GM12878 (cell line): Measurements from ENCODE around the gene CEBPB. TPM values are rescaled to one million over a fixed set of nuclear protein-coding genes. Genes with fewer than 3 reads are reported as not detected.

Experiments
- ATAC-seq: fragments of 200-7000 bp; cut with Tn5 transposase; 3 replicates; pipeline ENCODE4 v1.9.1; 2020; ENCODE audit warnings: mild to moderate bottlenecking, moderate library complexity
- BruUV-seq: library from RNA; stranded (reverse); fragments of 400-500 nt; replicated peaks from 2 replicates; lab custom pipeline; 2021; lab: Mats Ljungman, UMichigan
- CTCF ChIA-PET: fragments of 300-600 bp; sonication (Branson Sonifier 250); formaldehyde crosslinking; extraction: SDS; loops from one replicate; lab custom pipeline; 2021; ENCODE audit warnings: inconsistent platforms; lab: Yijun Ruan, JAX
- POLR2A ChIA-PET: fragments of 350-600 bp; formaldehyde crosslinking; extraction: SDS; loops from one replicate; lab custom pipeline; 2021; ENCODE audit warnings: inconsistent platforms; lab: Charles Lee
- RAD21 ChIA-PET: fragments of 300-600 bp; sonication (Branson Sonifier 250); formaldehyde crosslinking; loops from one replicate; lab custom pipeline; 2023; ENCODE audit warnings: antibody characterized with exemption; ENCODE audit not compliant: unreplicated experiment; lab: Charles Lee
- SMC1A ChIA-PET: fragments of 300-600 bp; sonication (Branson Sonifier 250); formaldehyde crosslinking; loops from one replicate; lab custom pipeline; 2023; ENCODE audit not compliant: unreplicated experiment, uncharacterized antibody; lab: Charles Lee
- DNase-seq: peaks from one replicate; pipeline ENCODE4 v3.0.0-alpha.2; 2011; ENCODE audit warnings: low read depth, low spot score
- FAIRE-seq: peaks from 3 replicates; lab custom pipeline; 2011; peaks lifted over from hg19 to GRCh38; lab: Jason Lieb, UNC
- H2AFZ ChIP-seq: 2 replicates; pipeline ENCODE4 v1.6.0; 2011; ENCODE audit warnings: low read depth, low read length, control low read depth; ENCODE audit not compliant: control insufficient read depth
- H3K27ac ChIP-seq: 2 replicates; pipeline ENCODE4 v1.5.1; 2011; ENCODE audit warnings: control low read depth; ENCODE audit not compliant: control insufficient read depth, insufficient read depth
- H3K27me3 ChIP-seq, 2 experiments: replicated peaks in 1 of 2; 2 replicates each; pipeline versions ENCODE4 v1.6.0 to v1.6.1; 2011; ENCODE audit warnings: low read length in 1 of 2; ENCODE audit not compliant: control insufficient read depth in 2 of 2, insufficient read depth in 2 of 2
- H3K36me3 ChIP-seq, 2 experiments: 2 replicates each; pipeline ENCODE4 v1.5.1; 2011; ENCODE audit warnings: low read length in 1 of 2; ENCODE audit not compliant: control insufficient read depth in 2 of 2, insufficient read depth in 2 of 2
- H3K4me1 ChIP-seq: 2 replicates; pipeline ENCODE4 v1.6.1; 2011; ENCODE audit warnings: mild to moderate bottlenecking, low read length, moderate library complexity, mixed read lengths; ENCODE audit not compliant: control insufficient read depth, insufficient read depth
- H3K4me2 ChIP-seq: 2 replicates; pipeline ENCODE4 v1.6.0; 2011; ENCODE audit warnings: control low read depth; ENCODE audit not compliant: control insufficient read depth, insufficient read depth
- H3K4me3 ChIP-seq: fragments of 200-600 bp; sonication (generic); 2 replicates; pipeline ENCODE4 v1.5.1; 2016
- H3K79me2 ChIP-seq: 2 replicates; pipeline ENCODE4 v1.6.0; 2011; ENCODE audit warnings: low read length; ENCODE audit not compliant: control insufficient read depth, insufficient read depth
- H3K9ac ChIP-seq: 2 replicates; pipeline ENCODE4 v1.8.0; 2011; ENCODE audit warnings: low read length, control low read depth, mixed read lengths; ENCODE audit not compliant: control insufficient read depth, insufficient read depth
- H3K9me3 ChIP-seq: replicated peaks from 3 replicates; pipeline ENCODE4 v1.5.1; 2011; ENCODE audit warnings: mild to moderate bottlenecking, low read length; ENCODE audit not compliant: control insufficient read depth, insufficient read depth
- H4K20me1 ChIP-seq: 2 replicates; pipeline ENCODE4 v1.6.0; 2011; ENCODE audit not compliant: control insufficient read depth, insufficient read depth
- BHLHE40 ChIP-seq, 2 experiments: fragments of 450-650 bp in 1 of 2; IDR thresholded peaks; 2 replicates each; pipeline ENCODE4 v1.6.1; 2011 to 2017; ENCODE audit warnings: low read depth in 2 of 2, borderline replicate concordance in 1 of 2, improper control_type of control experiment in 1 of 2, low read length in 1 of 2, mild to moderate bottlenecking in 1 of 2
- CREB1 ChIP-seq: IDR thresholded peaks from 2 replicates; pipeline ENCODE4 v1.6.1; 2012; ENCODE audit warnings: low read depth, mild to moderate bottlenecking, inconsistent platforms
- EGR1 ChIP-seq, 2 experiments: IDR thresholded peaks; 1 replicate in 1 of 2; 2 replicates in 1 of 2; pipeline ENCODE4 v1.6.1; 2011 to 2012; ENCODE audit warnings: low read depth in 2 of 2, low read length in 2 of 2, borderline replicate concordance in 1 of 2, mild to moderate bottlenecking in 1 of 2, moderate library complexity in 1 of 2
- IKZF2 ChIP-seq, 2 experiments: fragments of 450-650 bp; IDR thresholded peaks; 2 replicates each; pipeline ENCODE4 v1.6.1; 2017; ENCODE audit warnings: mild to moderate bottlenecking in 2 of 2, moderate library complexity in 2 of 2
- MEF2B ChIP-seq: fragments of 450-650 bp; IDR thresholded peaks from 2 replicates; pipeline ENCODE4 v1.6.1; 2018; ENCODE audit warnings: mild to moderate bottlenecking, moderate library complexity; ENCODE audit not compliant: partially characterized antibody, poor library complexity, severe bottlenecking
- MXI1 ChIP-seq: fragments of 150-350 bp; IDR thresholded peaks from 2 replicates; pipeline ENCODE4 v1.6.1; 2011; ENCODE audit warnings: low read depth, mild to moderate bottlenecking, inconsistent platforms, low read length, improper control_type of control experiment
- MYB ChIP-seq: fragments of 150-350 bp; IDR thresholded peaks from 2 replicates; pipeline ENCODE4 v1.6.1; 2014; ENCODE audit warnings: mild to moderate bottlenecking, low read depth, low read length, borderline replicate concordance
- MYC ChIP-seq: IDR thresholded peaks from 2 replicates; pipeline ENCODE4 v1.6.1; 2011; ENCODE audit warnings: mild to moderate bottlenecking, low read length, moderate library complexity, inconsistent platforms; ENCODE audit not compliant: insufficient read depth, insufficient replicate concordance, insufficient read length, severe bottlenecking
- NR2F1 ChIP-seq: fragments of 450-650 bp; conservative IDR thresholded peaks from 2 replicates; pipeline ENCODE4 v1.6.1; 2017; ENCODE audit warnings: mild to moderate bottlenecking
- POLR2A ChIP-seq: IDR thresholded peaks from 2 replicates; pipeline ENCODE4 v1.6.1; 2011; ENCODE audit warnings: low read depth, mild to moderate bottlenecking, low read length
- TCF3 ChIP-seq: IDR thresholded peaks from 2 replicates; pipeline ENCODE4 v1.6.1; 2012; ENCODE audit warnings: low read depth, mild to moderate bottlenecking, low read length, borderline replicate concordance; ENCODE audit not compliant: insufficient read depth
- YY1 ChIP-seq: IDR thresholded peaks from 2 replicates; pipeline ENCODE4 v1.6.1; 2011; ENCODE audit warnings: low read depth, mild to moderate bottlenecking, low read length
- ZBTB11 ChIP-seq: fragments of 450-650 bp; formaldehyde crosslinking; IDR thresholded peaks from 2 replicates; pipeline ENCODE4 v1.5.0; 2022; ENCODE audit warnings: mild to moderate bottlenecking, missing genetic modification characterization
- whole genome bisulfite sequencing: methylation state at CpG from one replicate; pipeline ENCODE4 v1.1.6; 2016; ENCODE audit warnings: low lambda C conversion rate; ENCODE audit not compliant: insufficient replicate concordance, insufficient coverage; ENCODE audit errors: missing lambda C conversion rate; 5-methylcytosine and 5-hydroxymethylcytosine counted together
- in situ Hi-C: fragments of 300-500 bp; cut with MboI; formaldehyde crosslinking; loops from 9 replicates; pipeline ENCODE4 v1.14.3; 2018; ENCODE audit warnings: mixed read lengths
- intact Hi-C: fragments of 100-400 bp; cut with micrococcal nuclease; formaldehyde crosslinking; loops from one replicate; pipeline ENCODE4 v1.14.2; 2022; ENCODE audit not compliant: unreplicated experiment
- polyA plus RNA-seq, 11 experiments: library from polyadenylated mRNA; depleted of rRNA in 4 of 11; unstranded in 6 of 11; stranded (reverse) in 5 of 11; fragments of >200 nt; fragmentation: Nextera tagmentation in 4 of 11; fragmentation: Illumina TruSeq in 1 of 11; extraction: Ambion mirVana in 4 of 11; extraction: Trizol in 1 of 11; gene quantifications; 1 replicate in 1 of 11; 2 replicates in 10 of 11; pipeline versions ENCODE4 v1.2.1 to v1.2.3, GENCODE V29; 2011 to 2016; ENCODE audit warnings: inconsistent platforms in 2 of 11, missing spikeins in 2 of 11, low read depth in 1 of 11
- total RNA-seq, 4 experiments: library from RNA; depleted of rRNA in 3 of 4; stranded (reverse); fragments of >200 nt in 3 of 4; fragmentation: Illumina TruSeq in 1 of 4; extraction: Trizol in 1 of 4; gene quantifications; 2 replicates each; pipeline versions ENCODE4 v1.2.1 to v1.2.3, GENCODE V29; 2013 to 2021
- TF ChIP-seq, protein P1 (sequence below): IDR thresholded peaks from 2 replicates; pipeline ENCODE4 v1.6.1; 2011; ENCODE audit warnings: borderline replicate concordance, low read depth, mild to moderate bottlenecking, moderate library complexity, low read length; ENCODE audit not compliant: insufficient read depth, poor library complexity, severe bottlenecking

Gene CEBPB
- total and polyA plus RNA-seq, 10 of the 15 experiments (the other 5 are each of a cell fraction or from before 2014, with no cell fraction given): 0.18 to 8.8 (median 1.6) TPM

DNA sequence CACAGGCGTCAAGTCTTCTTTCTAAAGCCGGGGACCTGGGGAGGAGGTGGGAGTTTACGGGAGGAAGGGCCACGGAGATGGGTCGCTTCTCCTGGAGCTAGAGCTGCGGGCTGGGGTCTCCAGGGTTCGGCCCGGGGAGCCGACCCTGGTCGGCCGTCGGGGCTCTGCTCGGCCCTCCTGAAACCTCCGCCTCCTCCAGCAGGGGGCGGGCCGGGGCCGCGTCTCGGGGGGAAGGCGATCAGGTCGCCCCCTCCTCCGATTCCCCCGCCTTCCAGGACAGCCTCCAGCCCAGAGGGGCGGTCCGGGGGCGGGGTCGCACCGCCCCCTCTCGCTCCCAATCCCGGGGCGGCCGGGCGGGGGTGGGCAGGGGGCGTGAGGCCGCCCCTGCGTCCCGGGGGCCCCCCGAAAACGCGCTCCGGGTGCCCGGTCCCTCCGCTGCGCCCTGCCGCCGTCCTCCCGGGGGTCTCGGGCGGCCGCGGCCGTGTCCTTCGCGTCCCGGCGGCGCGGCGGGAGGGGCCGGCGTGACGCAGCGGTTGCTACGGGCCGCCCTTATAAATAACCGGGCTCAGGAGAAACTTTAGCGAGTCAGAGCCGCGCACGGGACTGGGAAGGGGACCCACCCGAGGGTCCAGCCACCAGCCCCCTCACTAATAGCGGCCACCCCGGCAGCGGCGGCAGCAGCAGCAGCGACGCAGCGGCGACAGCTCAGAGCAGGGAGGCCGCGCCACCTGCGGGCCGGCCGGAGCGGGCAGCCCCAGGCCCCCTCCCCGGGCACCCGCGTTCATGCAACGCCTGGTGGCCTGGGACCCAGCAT is at the start of gene CEBPB (continued):
- TF ChIP-seq BHLHE40 (IDR thresholded peaks at IDR 0.05; ENCODE audit: borderline replicate concordance in 1 of 2, low read depth in 2 of 2, low read length in 1 of 2) (peak in 1 of 2 experiments; percentile 65; a peak in 1 of 4 replicates), POLR2A (peak; percentile 83), TCF3 (no peak), MYC (no peak), YY1 (0 out of 2 replicates have a peak, but pooled peaks have one; percentile 27), CREB1 (peak; percentile 77), IKZF2 (IDR thresholded peaks at IDR 0.05) (no peak), MXI1 (no peak), EGR1 (IDR thresholded peaks at IDR 0.05; ENCODE audit: borderline replicate concordance in 1 of 2, low read depth in 2 of 2, low read length in 2 of 2) (peak in 1 of 2 experiments; percentile 56; a peak in 2 of 3 replicates)

GRCh38 chr20:50141018-50141675 is 49.5 kb upstream of the CEBPB start:
- DNase-seq (no peak), FAIRE-seq (no peak), ATAC-seq (no peak)
- Histone ChIP-seq H3K79me2 (peaks cover 5% of the 10 kb centered on the region), H4K20me1 (no peaks in the 10 kb centered on the region), H3K36me3 (peaks cover 0 to 20% of the 10 kb centered on the region in 2 experiments), H2AFZ (no peak overlapping the region), H3K27me3 (no peaks in the 10 kb centered on the region), H3K9ac (no peak overlapping the region), H3K9me3 (no peaks in the 10 kb centered on the region), H3K4me2 (no peak overlapping the region), H3K4me1 (peaks cover 1% of the 10 kb centered on the region), H3K4me3 (no peak overlapping the region), H3K27ac (no peak overlapping the region)
- SMC1A ChIA-PET: no interaction called here
- 85% methylated on average over 6 of the region's 6 CpGs for WGBS
- no TSS peak for BruUV-seq
- CTCF ChIA-PET: interaction anchor here (1.5 kb wide), 1 partner anchor 55 kb away, joined by 4 read pairs; no protein-coding TSS in a partner anchor
- in situ Hi-C loops: no loop called here
- RAD21 ChIA-PET: no interaction called here
- POLR2A ChIA-PET: interaction anchor here (0.5 kb wide), 1 partner anchor 142 kb away, joined by 3 read pairs; no protein-coding TSS in a partner anchor
- intact Hi-C loops: no loop called here
- no peak for TF ChIP-seq MEF2B
- TF ChIP-seq, protein P1, sequence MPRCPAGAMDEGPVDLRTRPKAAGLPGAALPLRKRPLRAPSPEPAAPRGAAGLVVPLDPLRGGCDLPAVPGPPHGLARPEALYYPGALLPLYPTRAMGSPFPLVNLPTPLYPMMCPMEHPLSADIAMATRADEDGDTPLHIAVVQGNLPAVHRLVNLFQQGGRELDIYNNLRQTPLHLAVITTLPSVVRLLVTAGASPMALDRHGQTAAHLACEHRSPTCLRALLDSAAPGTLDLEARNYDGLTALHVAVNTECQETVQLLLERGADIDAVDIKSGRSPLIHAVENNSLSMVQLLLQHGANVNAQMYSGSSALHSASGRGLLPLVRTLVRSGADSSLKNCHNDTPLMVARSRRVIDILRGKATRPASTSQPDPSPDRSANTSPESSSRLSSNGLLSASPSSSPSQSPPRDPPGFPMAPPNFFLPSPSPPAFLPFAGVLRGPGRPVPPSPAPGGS: no peak
- TF ChIP-seq ZBTB11 (CRISPR knock-in tag): no peak
- TF ChIP-seq MYB: no peak
- TF ChIP-seq NR2F1: no peak
